HG03039 (cell line): ENCODE results near the gene EPGN.

ENCODE experiments used
- ATAC-seq: cut with Tn5 transposase; IDR thresholded peaks from one replicate; pipeline ENCODE4 v1.9.1; 2021; ENCODE audit warnings: mild to moderate bottlenecking, moderate library complexity; ENCODE audit not compliant: unreplicated experiment

The EPGN gene

DNA sequence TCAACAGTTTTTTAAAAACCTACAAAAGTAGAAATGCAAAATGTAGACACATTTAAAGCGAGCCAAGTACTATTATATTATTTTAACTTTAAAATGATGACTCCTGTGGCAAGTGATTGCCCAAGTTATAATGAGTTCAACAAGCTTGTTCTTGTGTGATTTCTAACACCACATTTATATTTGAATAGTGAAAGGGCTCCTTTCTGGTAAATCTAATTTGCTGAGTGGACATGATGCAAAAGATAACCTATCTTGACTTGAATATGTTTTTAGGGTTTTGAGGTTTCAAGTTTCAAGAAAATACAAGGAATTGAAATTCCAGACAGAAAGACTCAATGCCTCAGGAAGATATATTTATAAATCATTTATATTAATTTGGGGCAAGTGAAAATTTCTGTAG is 1.1 kb upstream of the EPGN start:
- no peak for ATAC-seq

DNA sequence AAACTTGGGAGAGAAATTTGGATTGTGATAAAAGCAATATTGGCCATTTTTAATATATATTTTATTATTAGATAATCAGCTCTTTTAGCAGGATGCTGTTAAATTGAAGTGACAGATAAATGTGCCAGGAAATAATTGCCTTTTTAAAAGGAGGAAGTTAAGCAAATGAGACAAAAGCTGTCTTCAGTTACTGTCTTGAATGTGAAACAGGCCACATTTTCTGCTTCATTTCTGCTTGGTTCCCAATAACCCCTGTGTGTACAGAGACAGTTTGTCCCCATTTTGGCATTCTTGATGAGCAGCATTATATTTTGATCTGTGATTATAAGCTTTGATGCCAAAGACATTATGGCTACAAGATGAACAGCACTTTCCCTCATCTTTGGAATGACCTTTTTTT is 953 bp downstream of the EPGN start:
- ATAC-seq = no peak

GRCh38 chr4:74311696-74312313 is 3.5 kb downstream of the EPGN start:
- peak; percentile 62 for ATAC-seq

DNA sequence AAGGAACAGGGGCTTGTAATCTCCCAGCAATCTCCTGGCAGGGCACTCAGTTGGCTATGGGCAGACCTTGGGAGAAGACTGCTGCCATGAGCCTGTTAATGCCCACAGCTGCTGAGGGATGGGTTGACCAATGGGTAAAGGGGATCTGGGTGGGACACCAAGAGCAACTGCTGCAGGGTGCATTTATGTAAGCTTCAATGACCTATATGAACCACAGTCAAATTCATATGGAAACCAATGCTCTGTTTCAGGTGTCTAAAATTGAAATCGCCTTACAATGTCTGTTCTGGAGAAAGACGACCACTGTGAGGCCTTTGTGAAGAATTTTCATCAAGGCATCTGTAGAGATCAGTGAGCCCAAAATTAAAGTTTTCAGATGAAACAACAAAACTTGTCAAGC is 6.1 kb downstream of the EPGN start:
- no peak for ATAC-seq

GRCh38 chr4:74314944-74315343 is 6.7 kb downstream of the EPGN start:
- ATAC-seq = no peak

- no peak for ATAC-seq
Observed at GRCh38 chr4:74315376-74315775, 7.1 kb downstream of the EPGN start.

DNA sequence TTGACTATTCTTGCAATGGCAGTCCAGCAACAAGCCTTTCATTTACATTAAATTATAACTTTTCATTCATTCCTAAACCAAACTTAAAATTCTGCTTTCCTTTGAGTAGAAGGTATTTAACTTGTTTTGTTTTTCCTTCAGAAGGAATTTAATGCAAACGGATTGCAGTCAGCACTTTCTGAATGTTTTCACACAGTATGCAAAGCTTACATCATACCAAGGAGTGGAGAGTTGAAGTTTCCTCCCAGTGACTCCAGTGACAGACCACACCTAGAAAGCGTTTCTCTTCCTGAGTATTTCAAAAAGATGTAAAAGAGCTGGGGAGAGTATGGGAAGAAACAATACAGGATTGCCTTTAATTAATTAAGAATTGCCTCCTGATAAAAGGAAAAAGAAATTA is 8.1 kb downstream of the EPGN start:
- no peak for ATAC-seq

- no peak for ATAC-seq
Observed at GRCh38 chr4:74317616-74318246, 9.5 kb downstream of the EPGN start.

DNA sequence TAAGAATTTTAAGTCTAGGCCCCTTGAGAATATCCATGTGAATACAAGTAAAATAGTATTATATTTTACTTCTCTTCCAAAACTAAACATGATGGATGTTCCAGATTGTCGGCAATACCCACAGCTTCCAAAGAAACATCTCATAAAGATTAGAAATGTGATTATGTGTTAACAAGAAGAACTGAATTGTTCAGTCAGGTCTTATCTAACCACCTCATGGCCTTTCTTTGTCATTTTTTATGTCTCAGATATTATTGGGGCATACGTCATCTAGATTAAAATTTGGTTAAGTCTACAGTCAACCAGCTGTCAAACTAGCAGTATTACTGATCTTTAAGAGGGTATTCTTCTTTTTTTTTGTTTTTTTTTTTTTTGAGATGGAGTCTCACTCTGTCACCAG is 10.0 kb downstream of the EPGN start:
- no peak for ATAC-seq

GRCh38 chr4:74319470-74319869 is 11.2 kb downstream of the EPGN start:
- no peak for ATAC-seq

DNA sequence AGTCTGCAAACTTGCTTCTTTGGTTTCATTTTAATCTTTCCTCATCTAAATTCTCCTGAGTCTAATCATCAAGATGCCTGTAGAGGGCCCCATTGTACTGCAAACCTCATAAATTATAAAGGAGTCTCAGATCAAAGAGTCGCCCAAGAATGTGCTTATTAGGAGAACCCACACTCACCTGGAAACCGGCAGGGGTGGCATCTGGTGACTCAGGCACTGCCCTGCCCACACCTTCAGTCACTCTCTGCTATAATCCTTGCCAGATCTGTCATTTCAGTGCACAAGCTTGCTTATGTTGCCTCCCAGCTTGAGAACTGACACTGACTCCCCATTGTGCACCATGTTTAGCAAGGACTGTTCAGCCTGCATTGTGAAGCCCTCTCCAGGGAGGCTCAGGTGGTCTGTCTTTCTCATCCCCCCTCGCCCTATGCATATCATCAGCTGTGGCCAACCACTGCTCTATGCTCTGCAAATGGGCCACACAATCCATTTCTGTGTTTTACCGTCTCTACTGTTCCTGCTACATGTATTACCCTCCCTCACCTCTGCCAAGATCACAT is 12.4 kb downstream of the EPGN start:
- no peak for ATAC-seq

DNA sequence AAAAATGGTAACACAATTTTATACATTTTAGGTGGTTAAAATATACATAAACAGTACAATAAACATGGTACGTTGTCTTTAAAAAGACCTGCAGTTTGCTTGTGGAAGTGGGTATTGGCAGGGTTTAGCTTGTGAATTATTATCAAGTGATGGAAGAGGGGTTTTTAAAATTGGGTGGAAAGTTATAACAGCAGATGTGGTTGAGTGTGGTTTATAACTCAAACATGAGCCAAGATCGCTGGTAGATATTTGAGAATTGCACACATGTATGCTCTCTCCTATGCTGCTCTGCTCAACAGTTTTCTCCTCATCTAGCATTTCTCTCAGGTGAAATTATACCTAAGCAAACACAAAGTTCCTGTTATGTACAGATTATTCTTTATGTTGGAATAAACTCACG is 14.0 kb downstream of the EPGN start:
- ATAC-seq = no peak

DNA sequence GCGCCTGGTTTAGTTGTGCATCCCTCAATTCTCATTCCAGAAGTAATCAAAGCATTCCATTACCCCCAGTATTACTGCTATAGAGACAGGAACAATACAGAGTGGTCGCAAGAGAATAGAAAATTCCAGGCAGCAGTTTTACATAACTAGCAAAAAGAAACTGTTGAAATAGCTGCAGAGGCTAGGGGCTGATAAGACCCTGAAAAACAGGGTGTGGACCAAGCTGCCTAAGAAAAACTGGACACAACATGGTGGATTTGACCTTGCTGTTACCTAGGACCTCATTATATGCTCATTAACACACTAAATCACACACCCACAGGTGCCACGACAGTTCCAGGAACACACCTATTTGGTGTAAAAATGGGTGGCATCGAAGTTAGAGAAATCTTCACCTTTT is 15.4 kb downstream of the EPGN start:
- no peak for ATAC-seq

- ATAC-seq = no peak
Observed at GRCh38 chr4:74324262-74324661, 16.0 kb downstream of the EPGN start.

GRCh38 chr4:74325886-74326285 is 17.6 kb downstream of the EPGN start:
- no peak for ATAC-seq

- no peak for ATAC-seq
Observed at GRCh38 chr4:74327762-74328161, 19.5 kb downstream of the EPGN start.

GRCh38 chr4:74328501-74328900 is 20.2 kb downstream of the EPGN start:
- ATAC-seq = no peak

DNA sequence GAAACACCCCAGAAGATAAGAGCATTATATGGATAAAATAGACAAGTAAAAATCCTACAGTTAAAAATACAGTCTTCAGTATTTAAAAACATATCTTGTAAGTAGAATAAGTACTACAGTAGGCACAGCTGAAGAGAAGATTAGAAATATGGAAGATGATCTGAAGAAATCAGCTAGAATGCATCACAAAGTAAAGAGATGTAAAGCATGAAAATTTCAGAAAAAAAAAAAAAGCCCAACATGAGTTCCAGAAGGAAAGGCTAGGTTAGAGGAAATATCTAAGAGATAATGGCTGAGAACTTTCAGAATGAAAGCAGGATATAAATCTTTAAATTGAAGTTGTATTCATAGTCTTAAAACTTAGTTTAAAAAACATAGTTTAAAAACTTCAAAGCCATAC is 21.0 kb downstream of the EPGN start:
- ATAC-seq = no peak

- no peak for ATAC-seq
Observed at GRCh38 chr4:74330295-74330750, 22.1 kb downstream of the EPGN start.

- no peak for ATAC-seq
Observed at GRCh38 chr4:74331252-74331651, 23.0 kb downstream of the EPGN start.

DNA sequence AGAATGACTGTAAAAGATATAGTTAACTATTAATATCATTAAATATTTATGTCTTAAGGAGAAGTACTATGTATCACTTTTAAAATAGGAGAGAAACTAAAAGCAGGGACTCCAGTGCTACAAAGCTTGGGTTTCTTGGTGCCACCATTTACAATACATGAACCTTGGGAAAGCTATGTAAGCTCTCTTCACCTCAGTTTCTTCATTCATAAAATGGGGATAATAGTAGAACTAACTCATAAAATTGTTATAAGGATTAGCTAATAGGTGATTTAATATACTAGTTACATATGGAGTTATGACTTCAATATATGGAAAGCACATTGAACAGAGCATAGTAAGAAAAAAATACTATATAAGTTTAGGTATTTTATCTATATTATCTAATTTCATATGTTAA is 23.7 kb downstream of the EPGN start:
- ATAC-seq = no peak

GRCh38 chr4:74334636-74335035 is 26.4 kb downstream of the EPGN start:
- no peak for ATAC-seq
